GM19328 (cell line): Measurements from ENCODE around the gene UVRAG.

Experiments used
- ATAC-seq: cut with Tn5 transposase; IDR thresholded peaks from one replicate; pipeline ENCODE4 v1.9.1; 2021; ENCODE audit warnings: mild to moderate bottlenecking, moderate library complexity; ENCODE audit not compliant: unreplicated experiment

The UVRAG gene

DNA sequence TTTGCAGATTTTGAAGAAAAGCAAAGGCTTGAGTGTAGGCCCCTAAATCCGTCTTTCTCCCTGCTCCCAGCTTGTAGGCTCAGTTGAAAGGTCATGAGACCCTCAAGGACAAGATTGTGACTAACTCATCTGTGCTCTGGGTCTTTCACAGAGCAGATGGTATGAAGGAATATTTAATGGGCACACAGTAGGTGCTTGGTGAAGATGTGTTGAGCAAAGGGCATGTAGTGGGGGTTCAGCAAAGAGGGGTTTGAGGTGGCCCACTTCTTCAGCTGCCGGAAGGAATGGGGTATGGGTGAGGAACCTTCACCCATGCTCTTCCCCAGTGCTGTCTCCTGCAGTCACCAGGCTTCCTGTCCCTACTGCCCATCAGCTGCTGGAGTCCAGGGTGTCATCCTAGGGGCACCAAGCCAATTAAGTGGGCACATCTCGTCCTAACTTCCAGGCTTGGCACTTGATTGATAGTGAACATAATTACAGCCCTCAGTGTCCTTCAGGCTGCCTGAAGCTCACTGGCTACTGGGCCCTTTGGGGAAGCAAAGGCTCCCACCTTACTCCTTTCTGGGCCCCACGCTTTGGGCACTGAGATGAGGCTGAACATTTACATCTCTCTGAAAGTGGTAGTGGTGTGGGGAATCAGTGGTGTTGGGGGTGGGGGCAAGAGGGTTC is 31.5 kb upstream of the UVRAG start:
- no peak for ATAC-seq

DNA sequence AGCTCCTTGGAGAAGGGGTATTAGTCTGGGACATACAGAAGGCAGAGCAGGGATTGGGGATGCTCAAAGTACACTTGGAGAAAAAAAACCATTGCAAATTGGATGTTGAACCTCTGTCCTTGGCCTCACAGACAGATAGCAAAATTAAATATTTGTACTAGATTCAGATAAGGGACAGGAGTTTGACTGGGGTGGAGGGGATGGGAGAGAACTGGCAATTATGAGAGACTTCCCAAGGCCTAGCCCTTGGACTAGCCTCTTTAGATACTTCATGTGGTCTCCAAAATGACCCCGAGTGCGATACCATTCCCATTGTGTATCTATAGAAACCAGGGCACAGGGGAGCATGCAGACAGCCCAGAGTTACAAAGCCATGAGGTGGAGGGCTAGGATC is 30.9 kb upstream of the UVRAG start:
- ATAC-seq: no peak

DNA sequence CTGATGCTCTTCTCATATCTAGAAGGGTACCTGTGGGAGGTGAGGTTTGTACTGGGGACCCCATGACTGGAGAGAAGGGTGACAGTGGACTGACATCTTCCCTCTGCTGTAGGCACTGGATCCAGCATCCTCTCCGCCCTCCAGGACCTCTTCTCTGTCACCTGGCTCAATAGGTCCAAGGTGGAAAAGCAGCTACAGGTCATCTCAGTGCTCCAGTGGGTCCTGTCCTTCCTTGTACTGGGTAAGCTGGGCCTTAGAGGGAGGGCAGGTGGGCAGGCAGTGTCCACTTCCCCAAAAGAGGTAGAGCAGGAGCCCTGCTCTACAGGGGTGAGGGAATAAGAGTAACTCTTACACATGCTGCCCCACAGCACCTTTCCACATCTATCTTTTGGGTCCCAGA is 30.5 kb upstream of the UVRAG start:
- ATAC-seq: no peak

DNA sequence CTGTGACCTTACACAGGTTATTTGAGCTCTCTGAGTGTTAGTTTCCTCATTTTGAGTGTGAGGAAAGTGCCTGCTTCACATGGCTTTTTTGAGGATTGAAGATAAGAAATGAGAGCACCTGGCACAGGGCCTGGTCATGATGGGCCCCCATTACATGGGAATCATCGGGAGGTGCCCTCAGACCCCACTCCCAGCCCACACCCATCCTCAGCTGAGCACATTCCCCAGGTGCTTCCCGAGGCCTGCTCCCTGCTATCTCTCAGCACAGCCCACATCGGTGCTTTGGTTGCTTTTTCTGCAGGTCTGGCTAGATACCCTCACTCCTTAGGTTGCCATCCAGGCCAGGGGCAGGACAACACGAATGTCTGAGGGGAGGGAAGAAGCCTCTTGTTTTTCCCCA is 29.8 kb upstream of the UVRAG start:
- no peak for ATAC-seq

DNA sequence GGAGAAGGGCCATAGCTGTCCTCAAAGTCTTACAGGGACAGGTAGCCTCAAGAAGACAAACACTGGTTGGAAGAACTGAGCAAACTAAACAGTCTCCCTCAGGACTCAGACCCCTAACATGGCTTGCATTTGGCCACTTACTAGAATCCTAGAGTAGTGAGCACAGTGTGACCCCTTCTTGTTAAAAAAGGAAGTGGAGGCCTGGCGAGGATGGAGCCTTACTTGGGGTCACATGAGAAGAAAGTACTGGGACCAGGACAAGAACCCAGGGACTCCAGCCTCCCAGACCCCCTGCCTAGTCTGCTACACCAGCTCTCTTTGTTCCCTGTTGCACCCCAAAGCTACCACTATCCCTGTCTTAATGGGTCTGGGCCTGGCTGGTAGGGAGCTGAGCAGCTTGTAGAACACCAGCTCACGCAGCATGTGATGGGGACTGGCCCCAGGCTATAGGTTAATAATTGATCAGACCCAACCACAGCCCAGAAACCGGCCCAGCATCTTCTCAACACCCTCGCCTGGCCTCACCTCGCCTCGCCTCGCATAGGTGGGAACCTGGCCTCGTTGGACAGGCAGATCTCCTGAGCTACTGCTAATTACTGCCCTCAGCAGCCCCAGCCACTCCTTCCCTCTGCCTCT is 28.8 kb upstream of the UVRAG start:
- ATAC-seq: no peak

DNA sequence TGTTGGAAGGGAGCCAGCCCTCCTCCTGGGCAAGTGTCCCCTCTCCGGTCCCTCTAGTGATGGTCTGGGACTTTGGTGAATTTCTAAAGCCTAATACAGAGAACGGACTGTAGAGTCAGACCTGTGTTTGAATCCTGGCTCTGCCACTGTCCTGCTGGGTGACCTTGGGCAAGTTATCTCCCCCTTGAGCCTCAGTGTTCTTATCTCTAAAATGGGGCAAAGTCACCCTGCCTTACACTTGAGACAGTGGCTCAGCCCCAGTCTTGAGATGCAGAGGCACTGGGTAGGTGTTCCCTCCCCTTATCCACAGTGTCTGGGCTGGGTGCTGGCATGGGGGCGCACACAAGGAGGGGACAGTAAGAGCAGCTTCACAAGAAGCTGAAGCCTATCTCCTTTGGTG is 25.5 kb upstream of the UVRAG start:
- ATAC-seq: no peak

DNA sequence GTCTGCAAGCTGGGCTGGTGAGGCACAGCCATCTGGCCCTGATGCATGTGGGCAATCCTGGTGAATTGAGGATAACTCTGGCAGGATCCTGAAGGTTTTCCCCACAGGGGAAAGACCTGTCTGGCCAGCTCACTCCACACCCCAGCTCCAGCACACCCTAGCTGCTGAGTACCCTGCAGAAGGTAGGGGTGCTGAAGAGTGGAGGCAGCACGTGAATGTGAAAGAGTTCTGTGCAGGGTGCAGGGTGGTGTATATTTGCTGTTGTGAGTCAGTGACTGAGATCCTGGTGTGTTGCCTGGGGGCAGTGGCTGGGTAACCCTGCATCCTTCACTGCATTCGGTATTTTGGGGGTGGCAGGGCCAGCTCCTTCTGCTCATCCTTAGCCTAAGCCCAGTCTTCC is 24.0 kb upstream of the UVRAG start:
- ATAC-seq: no peak

DNA sequence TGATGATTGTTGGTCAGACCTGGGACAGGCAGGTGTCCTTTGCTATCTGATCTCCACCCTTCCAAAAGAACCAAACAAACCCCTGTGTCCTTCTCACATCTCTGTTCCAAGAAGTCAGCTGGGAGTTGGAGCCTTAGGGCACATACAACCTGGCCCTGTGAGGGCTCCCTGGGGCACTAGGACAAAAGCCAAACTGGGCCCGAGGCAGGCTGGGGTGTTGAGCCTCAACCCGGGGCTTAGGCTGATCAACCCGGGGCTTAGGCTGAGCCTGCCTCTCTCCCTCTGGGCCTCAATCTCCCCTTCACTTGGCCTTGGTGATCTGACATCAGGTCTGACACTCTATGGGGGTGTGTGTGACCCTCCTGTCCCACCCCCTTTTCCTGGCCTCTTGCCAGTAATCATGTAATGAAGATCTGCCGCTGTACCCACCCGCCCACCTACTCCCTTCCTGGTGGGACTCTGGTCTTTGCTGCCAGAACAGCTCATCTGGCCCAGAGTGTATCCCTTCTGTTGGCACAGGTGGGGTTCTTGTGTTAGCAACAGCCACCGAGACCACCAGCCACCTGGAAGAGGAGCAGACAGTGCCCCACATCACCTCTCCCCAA is 22.8 kb upstream of the UVRAG start:
- no peak for ATAC-seq

DNA sequence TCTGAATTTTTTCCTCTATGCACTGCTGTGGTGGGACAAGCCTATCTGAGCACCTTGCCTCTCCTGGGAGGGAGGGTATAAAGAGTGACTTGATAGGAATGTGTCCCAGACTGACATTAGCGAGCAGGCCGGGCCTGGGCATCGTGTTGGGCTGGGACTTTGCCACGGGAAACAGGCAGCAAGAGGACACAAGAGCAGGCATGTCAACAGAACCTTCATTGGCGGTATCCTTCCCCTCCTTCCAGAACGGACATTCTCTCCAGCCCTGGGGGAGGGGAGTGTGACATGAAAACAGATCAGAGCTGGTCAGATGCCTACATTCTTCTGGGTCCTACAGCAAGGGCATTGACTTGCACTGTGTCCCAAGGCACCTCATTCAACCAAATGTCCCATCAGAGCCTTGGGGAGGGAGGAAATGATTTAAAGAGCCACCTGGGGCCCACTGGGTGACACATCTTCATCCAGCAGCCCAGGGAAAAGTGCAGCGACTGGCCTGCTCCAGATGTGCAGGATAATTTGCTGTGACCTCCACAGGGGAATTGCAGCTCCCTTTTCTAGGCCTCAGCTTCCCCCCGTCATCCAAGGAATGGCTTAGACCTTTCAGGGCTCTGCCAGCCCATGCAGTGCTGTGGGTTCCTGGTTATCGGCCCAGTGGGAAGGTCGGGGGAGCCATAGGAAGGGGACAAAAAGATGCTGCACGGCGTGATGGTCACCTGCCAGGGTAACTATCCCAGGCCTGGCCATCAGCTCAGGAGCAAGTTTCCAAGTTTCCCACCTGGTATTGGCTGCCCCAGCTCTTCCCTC is 21.8 kb upstream of the UVRAG start:
- no peak for ATAC-seq

DNA sequence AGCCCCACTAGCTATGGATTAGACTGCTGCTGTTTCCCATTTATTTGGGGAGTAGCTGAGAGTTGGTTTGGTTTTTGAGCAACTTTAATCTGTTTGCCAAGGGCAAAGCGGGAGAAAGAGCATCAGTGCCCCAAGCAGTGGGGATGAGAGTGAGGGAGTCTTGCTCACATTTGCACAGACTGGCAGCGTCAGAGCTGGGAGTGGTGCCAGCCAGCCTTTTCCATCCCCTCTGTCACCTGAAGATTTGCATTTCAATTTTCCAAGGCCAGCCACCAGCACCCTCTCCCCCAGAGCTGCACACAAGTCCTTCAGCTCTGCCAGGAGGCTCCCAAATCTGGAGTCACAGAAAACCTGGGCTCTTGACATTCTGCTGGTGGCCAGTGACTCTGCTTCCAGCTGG is 21.0 kb upstream of the UVRAG start:
- no peak for ATAC-seq

DNA sequence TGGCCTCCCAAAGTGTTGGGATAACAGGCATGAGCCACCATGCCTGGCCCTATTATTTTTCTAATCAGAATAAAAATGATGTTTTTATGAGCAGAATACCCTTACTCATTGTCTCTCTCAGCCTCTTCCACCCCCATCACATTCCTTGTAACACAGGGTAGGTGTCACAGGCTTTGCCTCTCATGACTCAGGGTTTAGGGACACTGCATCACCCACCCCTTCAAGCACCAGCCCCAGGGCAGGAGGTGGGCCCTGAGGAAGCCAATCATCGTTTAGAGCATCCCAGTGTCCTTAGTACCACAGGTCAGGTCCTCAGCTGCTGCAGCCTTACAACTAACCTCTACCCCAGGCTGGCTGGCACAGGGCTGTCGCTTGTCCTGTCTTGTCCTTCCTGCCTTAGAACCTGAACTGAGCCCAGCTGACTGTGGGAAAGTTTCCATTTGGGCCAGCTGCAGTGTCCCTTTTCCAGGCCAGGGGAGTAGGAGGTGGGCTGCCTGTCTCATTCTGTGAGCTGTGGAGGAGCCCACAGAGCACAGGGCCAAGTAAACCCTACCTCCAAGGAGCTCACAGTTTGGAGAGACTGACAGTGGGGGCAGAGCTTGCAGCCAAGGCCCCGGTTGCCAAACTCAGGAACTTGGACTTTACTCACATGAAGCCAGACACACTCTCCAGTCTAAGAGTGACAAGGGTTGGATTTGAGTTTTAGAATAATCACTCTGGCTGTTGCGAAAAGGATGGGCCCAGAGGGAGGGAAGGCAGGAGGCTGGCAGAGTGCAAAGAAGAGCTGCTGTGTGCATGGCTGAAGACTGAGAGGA is 19.5 kb upstream of the UVRAG start:
- ATAC-seq: no peak

DNA sequence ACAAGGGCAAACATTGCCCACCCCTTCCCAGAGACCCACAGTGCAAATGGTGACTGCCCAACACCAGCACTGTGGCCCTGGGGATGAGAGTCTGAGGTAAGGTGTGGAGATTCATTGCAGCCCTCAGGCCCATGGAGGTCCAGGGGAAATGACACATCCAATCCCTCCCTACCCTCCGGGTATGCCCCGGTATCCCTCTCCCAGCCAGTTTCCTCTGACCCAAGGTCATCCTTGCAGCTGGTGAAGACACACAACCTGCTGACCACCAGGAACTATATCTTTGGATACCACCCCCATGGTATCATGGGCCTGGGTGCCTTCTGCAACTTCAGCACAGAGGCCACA is 18.9 kb upstream of the UVRAG start:
- ATAC-seq: no peak

DNA sequence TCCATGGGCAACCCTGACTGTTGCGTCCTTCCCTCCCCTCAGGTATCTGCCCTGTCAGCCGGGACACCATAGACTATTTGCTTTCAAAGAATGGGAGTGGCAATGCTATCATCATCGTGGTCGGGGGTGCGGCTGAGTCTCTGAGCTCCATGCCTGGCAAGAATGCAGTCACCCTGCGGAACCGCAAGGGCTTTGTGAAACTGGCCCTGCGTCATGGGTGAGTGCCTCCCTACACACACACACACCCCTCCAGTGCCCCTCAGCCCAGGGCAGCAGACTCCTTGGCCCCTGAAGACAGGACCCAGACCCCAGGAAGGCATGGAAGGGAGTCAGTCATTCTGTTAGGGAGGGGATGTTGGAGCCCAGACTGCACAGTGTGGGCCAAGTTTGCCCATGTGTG is 17.9 kb upstream of the UVRAG start:
- ATAC-seq: no peak

DNA sequence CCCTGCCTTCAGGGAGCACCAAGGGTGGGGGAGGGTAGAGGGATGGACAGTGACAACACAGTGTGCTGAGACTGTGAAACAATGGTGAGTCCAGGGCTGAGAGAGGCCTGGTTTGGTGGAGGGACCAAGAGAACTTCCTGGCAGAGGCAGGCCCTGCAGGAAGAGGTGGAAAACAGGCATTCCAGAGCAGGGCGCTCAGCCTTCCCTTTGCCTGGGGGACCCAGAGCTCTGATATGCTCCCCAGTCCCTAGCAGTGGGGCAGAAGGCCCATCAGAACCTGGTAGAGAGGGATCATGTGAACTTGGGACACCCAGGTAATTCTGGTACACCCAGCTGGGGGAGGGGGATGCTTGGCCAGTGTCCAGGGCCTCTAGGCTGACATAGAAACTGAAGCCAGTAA is 17.2 kb upstream of the UVRAG start:
- no peak for ATAC-seq

DNA sequence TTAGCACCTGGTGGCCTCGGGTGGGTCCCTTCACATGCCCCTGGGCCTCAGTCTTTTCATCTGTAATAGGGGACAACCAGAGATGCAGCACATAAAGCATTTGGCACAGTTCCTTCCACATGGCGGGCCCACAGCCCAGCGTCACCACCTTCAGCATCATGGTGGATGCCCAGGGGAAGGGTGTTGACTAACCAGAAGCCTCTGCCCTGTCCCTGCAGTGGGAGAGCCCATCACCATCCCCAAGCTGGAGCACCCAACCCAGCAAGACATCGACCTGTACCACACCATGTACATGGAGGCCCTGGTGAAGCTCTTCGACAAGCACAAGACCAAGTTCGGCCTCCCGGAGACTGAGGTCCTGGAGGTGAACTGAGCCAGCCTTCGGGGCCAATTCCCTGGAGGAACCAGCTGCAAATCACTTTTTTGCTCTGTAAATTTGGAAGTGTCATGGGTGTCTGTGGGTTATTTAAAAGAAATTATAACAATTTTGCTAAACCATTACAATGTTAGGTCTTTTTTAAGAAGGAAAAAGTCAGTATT is 14.8 kb upstream of the UVRAG start:
- no peak for ATAC-seq

DNA sequence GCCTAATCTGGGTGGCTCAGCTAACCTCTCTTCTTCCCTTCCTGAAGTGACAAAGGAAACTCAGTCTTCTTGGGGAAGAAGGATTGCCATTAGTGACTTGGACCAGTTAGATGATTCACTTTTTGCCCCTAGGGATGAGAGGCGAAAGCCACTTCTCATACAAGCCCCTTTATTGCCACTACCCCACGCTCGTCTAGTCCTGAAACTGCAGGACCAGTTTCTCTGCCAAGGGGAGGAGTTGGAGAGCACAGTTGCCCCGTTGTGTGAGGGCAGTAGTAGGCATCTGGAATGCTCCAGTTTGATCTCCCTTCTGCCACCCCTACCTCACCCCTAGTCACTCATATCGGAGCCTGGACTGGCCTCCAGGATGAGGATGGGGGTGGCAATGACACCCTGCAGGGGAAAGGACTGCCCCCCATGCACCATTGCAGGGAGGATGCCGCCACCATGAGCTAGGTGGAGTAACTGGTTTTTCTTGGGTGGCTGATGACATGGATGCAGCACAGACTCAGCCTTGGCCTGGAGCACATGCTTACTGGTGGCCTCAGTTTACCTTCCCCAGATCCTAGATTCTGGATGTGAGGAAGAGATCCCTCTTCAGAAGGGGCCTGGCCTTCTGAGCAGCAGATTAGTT is 14.2 kb upstream of the UVRAG start:
- no peak for ATAC-seq

DNA sequence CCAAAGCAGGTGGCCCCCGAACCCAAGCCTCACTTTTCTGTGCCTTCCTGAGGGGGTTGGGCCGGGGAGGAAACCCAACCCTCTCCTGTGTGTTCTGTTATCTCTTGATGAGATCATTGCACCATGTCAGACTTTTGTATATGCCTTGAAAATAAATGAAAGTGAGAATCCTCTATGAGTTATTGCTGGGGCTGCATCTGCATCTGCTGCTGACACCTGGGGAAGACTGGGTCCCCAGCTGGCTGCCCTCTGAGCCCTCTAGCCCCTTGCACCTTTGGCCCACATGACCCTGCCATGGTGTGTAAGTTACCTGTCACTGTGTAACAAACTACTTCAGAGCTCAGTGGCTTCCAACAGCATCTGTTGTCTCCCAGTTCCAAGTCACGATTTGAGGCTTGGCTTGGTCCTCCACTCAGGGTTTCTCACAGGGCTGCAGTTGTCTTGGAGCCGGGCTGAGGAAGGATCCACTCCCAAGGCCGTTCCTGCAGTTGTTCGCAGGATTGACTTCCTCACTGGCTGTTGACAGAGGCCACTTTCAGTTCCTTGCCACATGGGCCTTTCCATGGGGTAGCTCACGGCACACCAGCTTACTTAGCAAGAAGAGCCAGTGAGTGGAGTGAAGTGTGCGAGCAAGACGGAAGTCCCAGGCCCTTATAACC is 13.5 kb upstream of the UVRAG start:
- no peak for ATAC-seq

DNA sequence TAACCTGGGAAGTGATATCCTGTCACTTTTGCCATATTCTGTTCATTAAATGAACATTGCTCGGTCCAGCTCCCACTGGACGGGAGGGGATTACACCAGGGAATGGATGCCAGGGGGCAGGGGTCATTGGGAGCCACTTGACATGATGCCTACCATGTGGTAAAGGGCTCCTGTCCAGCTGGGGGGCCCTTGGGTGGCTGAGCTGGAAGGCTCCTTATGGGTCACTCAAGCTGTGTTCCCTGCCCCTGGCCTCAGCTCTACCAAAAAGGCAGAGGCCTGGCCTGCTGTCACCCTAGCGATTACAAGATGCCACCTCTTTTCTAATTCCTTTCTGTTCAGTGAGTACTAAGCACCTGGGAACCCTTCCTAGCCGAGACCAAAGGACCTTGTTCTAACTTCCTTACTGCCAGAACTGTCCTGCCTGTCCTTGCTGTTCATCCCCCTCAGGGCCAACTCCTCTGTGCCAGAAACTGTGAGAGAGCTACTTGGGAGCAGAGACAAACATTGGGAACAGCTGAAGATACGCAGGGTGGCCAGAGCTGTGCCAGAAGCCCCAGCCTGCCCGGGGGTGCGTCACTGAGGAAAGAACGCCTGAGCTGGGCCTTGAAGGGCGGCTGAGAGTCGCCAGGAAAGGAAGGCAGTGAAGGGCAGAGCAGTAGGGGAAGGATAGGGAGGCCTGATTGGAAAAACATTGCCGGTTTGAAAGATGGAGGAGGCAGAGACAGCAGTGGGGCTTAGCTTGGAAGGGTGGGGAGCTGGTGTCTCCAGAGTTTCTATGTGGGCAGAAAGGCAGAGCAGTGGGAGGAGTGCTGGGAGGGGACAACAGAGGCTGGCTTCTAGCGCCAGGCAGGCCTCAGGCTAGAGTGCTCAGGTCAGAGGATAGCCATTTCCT is 12.7 kb upstream of the UVRAG start:
- no peak for ATAC-seq
